NT2/D1 (cell line): ENCODE measurements around the gene KLK1.

ENCODE experiments used
- YY1 ChIP-seq: IDR thresholded peaks from 2 replicates; pipeline ENCODE4 v1.6.1; 2011; ENCODE audit not compliant: insufficient read length, insufficient read depth
- ZNF274 ChIP-seq: IDR thresholded peaks from 2 replicates; pipeline ENCODE4 v1.6.1; 2011; ENCODE audit warnings: mild to moderate bottlenecking, low read depth, low read length

DNA sequence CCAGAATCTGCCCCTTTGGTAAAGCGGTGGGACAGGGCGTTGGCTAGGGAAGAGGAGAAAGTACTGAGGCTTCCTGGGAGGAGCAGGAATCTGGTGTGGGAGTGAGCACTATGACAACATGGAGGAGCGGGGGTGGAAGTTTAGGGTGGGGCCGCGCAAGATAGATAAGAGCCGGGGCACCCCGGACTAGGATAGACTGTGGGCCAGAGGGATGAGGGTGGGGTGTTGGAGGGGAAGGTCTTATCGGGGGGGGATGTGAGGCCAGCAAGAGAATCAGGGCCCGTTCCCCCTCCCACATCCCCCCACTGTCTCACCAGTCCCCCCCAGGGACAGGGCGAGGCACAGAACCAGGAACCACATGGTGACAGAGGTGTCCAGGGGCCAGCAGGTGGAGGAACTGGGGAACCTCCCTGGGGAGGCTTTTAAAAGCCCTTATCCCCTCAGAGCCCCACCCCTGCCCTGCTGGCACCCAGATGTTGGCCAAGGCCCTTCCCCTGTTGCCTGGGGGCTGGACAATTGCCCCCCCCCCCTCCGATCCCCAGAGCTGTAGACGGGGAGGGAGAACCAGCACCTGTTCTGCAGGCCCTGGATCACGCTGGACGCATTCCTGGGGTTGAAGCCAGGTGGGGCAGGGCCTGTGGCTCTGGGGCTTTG is at the start of gene KLK1:
- TF ChIP-seq ZNF274 = no peak
- no peak for TF ChIP-seq YY1
